Muscle layer of duodenum (tissue), 2 donors: Measurements from ENCODE around the gene PTPRM.
A peak's percentile ranks its signal among the peaks of the same experiment; 100 is the strongest.

Experiments used
- H3K27ac ChIP-seq: one replicate; pipeline ENCODE4 v1.7.0; 2013; ENCODE audit warnings: mild to moderate bottlenecking, low read length
- H3K27me3 ChIP-seq: one replicate; pipeline ENCODE4 v1.7.0; 2013; ENCODE audit warnings: low read depth, mild to moderate bottlenecking, control low read depth, low read length
- H3K36me3 ChIP-seq, 2 donors: one replicate each; pipeline ENCODE4 v1.7.0; 2013; ENCODE audit warnings: low read length in 2 of 2, control low read depth in 1 of 2, mild to moderate bottlenecking in 1 of 2; ENCODE audit not compliant: insufficient read depth in 2 of 2, control insufficient read depth in 1 of 2
- H3K4me1 ChIP-seq, 2 donors: one replicate each; pipeline ENCODE4 v1.7.0; 2013; ENCODE audit warnings: low read length in 2 of 2, mild to moderate bottlenecking in 2 of 2, control low read depth in 1 of 2, moderate library complexity in 1 of 2; ENCODE audit not compliant: insufficient read depth in 2 of 2, control insufficient read depth in 1 of 2
- H3K4me3 ChIP-seq, 2 donors: one replicate each; pipeline ENCODE4 v1.7.0; 2013; ENCODE audit warnings: low read length in 2 of 2, low read depth in 1 of 2, mild to moderate bottlenecking in 1 of 2
- H3K9me3 ChIP-seq, 2 donors: one replicate each; pipeline ENCODE4 v1.7.0; 2013; ENCODE audit warnings: low read length in 2 of 2, control low read depth in 1 of 2, mild to moderate bottlenecking in 1 of 2; ENCODE audit not compliant: control insufficient read depth in 1 of 2
- donor health status: healthy.

The PTPRM gene

GRCh38 chr18:8364385-8364784, 797.3 kb downstream of the PTPRM start:
- Histone ChIP-seq H3K4me1 (peaks cover 0 to 11% of the 10 kb centered on the region in 2 donors), H3K36me3 (no peaks in the 10 kb centered on the region)

GRCh38 chr18:8365006-8365405, 797.9 kb downstream of the PTPRM start:
- Histone ChIP-seq H3K9me3 (no peaks in the 10 kb centered on the region), H3K27me3 (no peaks in the 10 kb centered on the region), H3K27ac (no peak overlapping the region), H3K4me3 (no peak overlapping the region), H3K4me1 (peaks cover 0 to 11% of the 10 kb centered on the region in 2 donors), H3K36me3 (no peaks in the 10 kb centered on the region)

More at GRCh38 chr18:8364385-8364784, 797.3 kb downstream of the PTPRM start:
- Histone ChIP-seq H3K27ac (no peak overlapping the region), H3K4me3 (no peak overlapping the region), H3K9me3 (no peaks in the 10 kb centered on the region), H3K27me3 (no peaks in the 10 kb centered on the region)

- Histone ChIP-seq H3K27ac (no peak overlapping the region), H3K4me1 (peaks cover 0 to 11% of the 10 kb centered on the region in 2 donors), H3K4me3 (no peak overlapping the region), H3K36me3 (no peaks in the 10 kb centered on the region), H3K27me3 (no peaks in the 10 kb centered on the region), H3K9me3 (no peaks in the 10 kb centered on the region)
Observed at GRCh38 chr18:8365528-8365927, 798.4 kb downstream of the PTPRM start.

- H3K27ac ChIP-seq: no peak overlapping the region
- H3K36me3 ChIP-seq: peaks cover 0 to 3% of the 10 kb centered on the region in 2 donors
- H3K27me3 ChIP-seq: no peaks in the 10 kb centered on the region
- no peaks in the 10 kb centered on the region for H3K9me3 ChIP-seq
- H3K4me3 ChIP-seq: no peak overlapping the region
- peaks cover 0 to 11% of the 10 kb centered on the region in 2 donors for H3K4me1 ChIP-seq
Observed at GRCh38 chr18:8366070-8366469, 799.0 kb downstream of the PTPRM start.

GRCh38 chr18:8366656-8367055, 799.5 kb downstream of the PTPRM start:
- no peak overlapping the region for H3K27ac ChIP-seq
- H3K4me3 ChIP-seq: no peak overlapping the region
- H3K27me3 ChIP-seq: no peaks in the 10 kb centered on the region
- peaks cover 0 to 11% of the 10 kb centered on the region in 2 donors for H3K4me1 ChIP-seq
- H3K9me3 ChIP-seq: no peaks in the 10 kb centered on the region
- peaks cover 0 to 4% of the 10 kb centered on the region in 2 donors for H3K36me3 ChIP-seq

GRCh38 chr18:8367217-8367988, 800.3 kb downstream of the PTPRM start:
- H3K9me3 ChIP-seq: no peaks in the 10 kb centered on the region
- peaks cover 0 to 4% of the 10 kb centered on the region in 2 donors for H3K36me3 ChIP-seq
- no peak overlapping the region for H3K27ac ChIP-seq
- H3K4me1 ChIP-seq: peaks cover 0 to 11% of the 10 kb centered on the region in 2 donors
- no peaks in the 10 kb centered on the region for H3K27me3 ChIP-seq
- peak overlapping the region in 1 of 2 donors; percentile 51 for H3K4me3 ChIP-seq

GRCh38 chr18:8368512-8369217, 801.5 kb downstream of the PTPRM start:
- Histone ChIP-seq H3K36me3 (peaks cover 0 to 11% of the 10 kb centered on the region in 2 donors), H3K27ac (no peak overlapping the region), H3K27me3 (no peaks in the 10 kb centered on the region), H3K4me1 (peaks cover 0 to 11% of the 10 kb centered on the region in 2 donors), H3K9me3 (no peaks in the 10 kb centered on the region), H3K4me3 (no peak overlapping the region)

GRCh38 chr18:8373486-8373885, 806.4 kb downstream of the PTPRM start:
- H3K4me3 ChIP-seq: no peak overlapping the region
- no peaks in the 10 kb centered on the region for H3K27me3 ChIP-seq
- no peaks in the 10 kb centered on the region for H3K4me1 ChIP-seq
- peaks cover 7 to 29% of the 10 kb centered on the region in 2 donors for H3K36me3 ChIP-seq
- H3K9me3 ChIP-seq: no peaks in the 10 kb centered on the region
- H3K27ac ChIP-seq: no peak overlapping the region

GRCh38 chr18:8374676-8375075, 807.6 kb downstream of the PTPRM start:
- Histone ChIP-seq H3K27me3 (no peaks in the 10 kb centered on the region), H3K4me1 (no peaks in the 10 kb centered on the region), H3K9me3 (no peaks in the 10 kb centered on the region), H3K36me3 (peaks cover 10 to 41% of the 10 kb centered on the region in 2 donors), H3K27ac (no peak overlapping the region), H3K4me3 (no peak overlapping the region)

GRCh38 chr18:8375249-8375648, 808.1 kb downstream of the PTPRM start:
- Histone ChIP-seq H3K27ac (no peak overlapping the region), H3K4me3 (no peak overlapping the region), H3K4me1 (no peaks in the 10 kb centered on the region), H3K36me3 (peaks cover 14 to 44% of the 10 kb centered on the region in 2 donors), H3K27me3 (no peaks in the 10 kb centered on the region), H3K9me3 (no peaks in the 10 kb centered on the region)

GRCh38 chr18:8376113-8376512, 809.0 kb downstream of the PTPRM start:
- H3K9me3 ChIP-seq: no peaks in the 10 kb centered on the region
- no peak overlapping the region for H3K4me3 ChIP-seq
- H3K27ac ChIP-seq: no peak overlapping the region
- no peaks in the 10 kb centered on the region for H3K4me1 ChIP-seq
- no peaks in the 10 kb centered on the region for H3K27me3 ChIP-seq
- peaks cover 19 to 49% of the 10 kb centered on the region in 2 donors for H3K36me3 ChIP-seq
